OCI-LY3 (cell line): Measurements from ENCODE around the gene PM20D1.

Experiments used
- EZH2phosphoT487 ChIP-seq: fragments of 200-600 bp; shearing (Covaris generic); IDR thresholded peaks from 2 replicates; pipeline ENCODE4 v1.6.1; 2018; ENCODE audit warnings: antibody characterized with exemption, mixed run types, low read depth
- TF ChIP-seq, protein P1 (sequence below): fragments of 200-600, 300-600 bp; sonication (generic); IDR thresholded peaks from 2 replicates; pipeline ENCODE4 v1.5.1; 2014; ENCODE audit warnings: antibody characterized with exemption, low read length, low read depth

DNA sequence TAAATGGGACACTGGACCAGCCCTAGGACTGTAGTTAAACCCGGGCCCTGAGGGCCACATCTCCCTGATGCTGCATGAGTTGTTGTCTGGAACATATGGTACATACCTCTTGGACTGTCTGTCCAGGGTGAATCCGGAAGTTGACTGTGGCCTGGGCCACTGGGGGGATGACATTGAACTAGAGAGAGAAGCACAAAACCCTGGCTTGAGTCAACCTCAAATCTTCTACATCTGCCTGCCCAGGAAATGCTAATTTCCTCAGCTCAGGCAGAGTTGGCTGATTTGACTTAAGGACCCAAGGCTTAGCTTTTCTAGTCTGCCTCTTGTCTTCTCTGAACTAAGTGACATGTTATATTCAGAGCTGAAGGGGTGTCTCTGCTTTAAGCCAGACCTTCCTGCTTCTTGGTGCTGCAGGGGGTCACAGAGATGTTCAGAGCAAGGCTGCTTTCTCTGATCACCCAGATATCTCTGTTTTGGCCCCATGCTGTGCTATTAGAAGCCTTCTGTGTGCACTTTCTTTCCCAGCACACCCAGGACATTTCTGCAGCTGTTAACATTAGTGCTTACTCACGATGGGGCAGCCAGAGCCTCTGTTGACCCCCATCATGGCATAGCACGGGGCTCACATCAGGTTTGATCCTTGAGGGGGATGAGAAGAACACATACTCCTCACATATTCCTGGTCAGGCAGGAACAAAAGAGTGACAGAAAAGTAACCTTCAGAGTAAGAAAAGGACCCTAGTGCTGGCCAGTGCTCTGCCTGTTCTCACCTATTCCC, 9.6 kb downstream of the PM20D1 start:
- TF ChIP-seq, protein P1, sequence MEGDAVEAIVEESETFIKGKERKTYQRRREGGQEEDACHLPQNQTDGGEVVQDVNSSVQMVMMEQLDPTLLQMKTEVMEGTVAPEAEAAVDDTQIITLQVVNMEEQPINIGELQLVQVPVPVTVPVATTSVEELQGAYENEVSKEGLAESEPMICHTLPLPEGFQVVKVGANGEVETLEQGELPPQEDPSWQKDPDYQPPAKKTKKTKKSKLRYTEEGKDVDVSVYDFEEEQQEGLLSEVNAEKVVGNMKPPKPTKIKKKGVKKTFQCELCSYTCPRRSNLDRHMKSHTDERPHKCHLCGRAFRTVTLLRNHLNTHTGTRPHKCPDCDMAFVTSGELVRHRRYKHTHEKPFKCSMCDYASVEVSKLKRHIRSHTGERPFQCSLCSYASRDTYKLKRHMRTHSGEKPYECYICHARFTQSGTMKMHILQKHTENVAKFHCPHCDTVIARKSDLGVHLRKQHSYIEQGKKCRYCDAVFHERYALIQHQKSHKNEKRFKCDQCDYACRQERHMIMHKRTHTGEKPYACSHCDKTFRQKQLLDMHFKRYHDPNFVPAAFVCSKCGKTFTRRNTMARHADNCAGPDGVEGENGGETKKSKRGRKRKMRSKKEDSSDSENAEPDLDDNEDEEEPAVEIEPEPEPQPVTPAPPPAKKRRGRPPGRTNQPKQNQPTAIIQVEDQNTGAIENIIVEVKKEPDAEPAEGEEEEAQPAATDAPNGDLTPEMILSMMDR = no peak
- no peak for TF ChIP-seq EZH2phosphoT487
